Gastrocnemius medialis (tissue), 4 donors: Measurements from ENCODE around the gene CHTF18.

Source experiments
- POLR2A ChIP-seq, 2 donors: fragments of 450-650 bp; IDR thresholded peaks; one replicate each; pipeline ENCODE4 v1.6.1; 2017; ENCODE audit warnings: antibody characterized with exemption in 2 of 2, mild to moderate bottlenecking in 2 of 2, moderate library complexity in 2 of 2
- TF ChIP-seq, protein P1 (sequence below), 5 experiments: fragments of 450-650 bp in 3 of 5; fragments of 200-600 bp in 2 of 5; sonication (generic) in 2 of 5; IDR thresholded peaks in 4 of 5; conservative IDR thresholded peaks in 1 of 5; 1 replicate in 4 of 5; 2 replicates in 1 of 5; pipeline ENCODE4 v1.5.1; 2016 to 2019; ENCODE audit warnings: antibody characterized with exemption in 5 of 5, mild to moderate bottlenecking in 3 of 5, moderate library complexity in 3 of 5

DNA sequence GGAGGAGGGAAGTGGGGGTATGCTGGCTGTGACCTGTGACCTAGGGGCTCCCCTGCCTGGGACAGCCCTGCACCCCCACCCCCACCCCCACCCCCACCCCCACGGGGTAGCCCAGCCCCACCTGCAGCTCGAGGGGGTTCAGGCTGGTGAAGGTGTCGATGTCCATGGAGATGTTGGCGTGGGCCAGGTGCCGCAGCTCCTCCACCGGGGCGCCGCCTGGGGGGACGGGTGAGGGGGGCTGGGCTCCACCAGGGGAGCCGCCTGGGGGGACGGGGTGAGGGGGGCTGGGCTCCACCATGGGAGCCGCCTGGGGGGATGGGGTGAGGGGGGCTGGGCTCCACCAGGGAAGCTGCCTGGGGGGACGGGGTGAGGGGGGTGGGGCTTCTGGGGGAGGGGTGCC, 18.0 kb upstream of the CHTF18 start:
- TF ChIP-seq, protein P1, sequence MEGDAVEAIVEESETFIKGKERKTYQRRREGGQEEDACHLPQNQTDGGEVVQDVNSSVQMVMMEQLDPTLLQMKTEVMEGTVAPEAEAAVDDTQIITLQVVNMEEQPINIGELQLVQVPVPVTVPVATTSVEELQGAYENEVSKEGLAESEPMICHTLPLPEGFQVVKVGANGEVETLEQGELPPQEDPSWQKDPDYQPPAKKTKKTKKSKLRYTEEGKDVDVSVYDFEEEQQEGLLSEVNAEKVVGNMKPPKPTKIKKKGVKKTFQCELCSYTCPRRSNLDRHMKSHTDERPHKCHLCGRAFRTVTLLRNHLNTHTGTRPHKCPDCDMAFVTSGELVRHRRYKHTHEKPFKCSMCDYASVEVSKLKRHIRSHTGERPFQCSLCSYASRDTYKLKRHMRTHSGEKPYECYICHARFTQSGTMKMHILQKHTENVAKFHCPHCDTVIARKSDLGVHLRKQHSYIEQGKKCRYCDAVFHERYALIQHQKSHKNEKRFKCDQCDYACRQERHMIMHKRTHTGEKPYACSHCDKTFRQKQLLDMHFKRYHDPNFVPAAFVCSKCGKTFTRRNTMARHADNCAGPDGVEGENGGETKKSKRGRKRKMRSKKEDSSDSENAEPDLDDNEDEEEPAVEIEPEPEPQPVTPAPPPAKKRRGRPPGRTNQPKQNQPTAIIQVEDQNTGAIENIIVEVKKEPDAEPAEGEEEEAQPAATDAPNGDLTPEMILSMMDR (IDR thresholded peaks at IDR 0.05 in 4 of 5, conservative IDR thresholded peaks at IDR 0.05 in 1 of 5), result no peak
- no peak for TF ChIP-seq POLR2A (IDR thresholded peaks at IDR 0.05)
